H9 (cell line): ENCODE data around the gene ACACB. TPM values are rescaled to one million over a fixed set of nuclear protein-coding genes. Genes with fewer than 3 reads are reported as not detected.

ENCODE experiments used
- DNase-seq: peaks from one replicate; pipeline ENCODE4 v3.0.0-alpha.2; 2017
- H2AFZ ChIP-seq: one replicate; pipeline ENCODE4 v1.6.1; 2013; ENCODE audit warnings: mild to moderate bottlenecking, low read length, control low read depth, moderate library complexity
- H2AK5ac ChIP-seq: 2 replicates; pipeline ENCODE4 v1.6.1; 2013; ENCODE audit warnings: low read length, control low read depth, mixed read lengths; ENCODE audit not compliant: insufficient read length
- H2BK120ac ChIP-seq: one replicate; pipeline ENCODE4 v1.6.1; 2013; ENCODE audit warnings: low read depth, mild to moderate bottlenecking, low read length, control low read depth, inconsistent platforms; ENCODE audit not compliant: poor library complexity, severe bottlenecking
- H2BK12ac ChIP-seq: 2 replicates; pipeline ENCODE4 v1.6.1; 2013; ENCODE audit warnings: low read length, control low read depth, mixed read lengths, low read depth; ENCODE audit not compliant: insufficient read length
- H2BK15ac ChIP-seq: 2 replicates; pipeline ENCODE4 v1.6.1; 2013; ENCODE audit warnings: low read depth, low read length, control low read depth
- H2BK20ac ChIP-seq: one replicate; pipeline ENCODE4 v1.6.1; 2013; ENCODE audit warnings: low read depth, mild to moderate bottlenecking, low read length, control low read depth, inconsistent platforms; ENCODE audit not compliant: poor library complexity, severe bottlenecking
- H2BK5ac ChIP-seq: 2 replicates; pipeline ENCODE4 v1.6.1; 2013; ENCODE audit warnings: low read length, control low read depth, mixed read lengths; ENCODE audit not compliant: insufficient read length
- H3K14ac ChIP-seq: 2 replicates; pipeline ENCODE4 v1.6.1; 2013; ENCODE audit warnings: low read length, control low read depth; ENCODE audit not compliant: insufficient read depth
- H3K18ac ChIP-seq: 2 replicates; pipeline ENCODE4 v1.6.1; 2013; ENCODE audit warnings: low read depth, mild to moderate bottlenecking, mixed read lengths, low read length, control low read depth; ENCODE audit not compliant: insufficient read length
- H3K23ac ChIP-seq: 2 replicates; pipeline ENCODE4 v1.6.1; 2013; ENCODE audit warnings: low read length, control low read depth, mixed read lengths, low read depth; ENCODE audit not compliant: insufficient read length
- H3K23me2 ChIP-seq: 2 replicates; pipeline ENCODE4 v1.6.1; 2013; ENCODE audit warnings: low read depth, mild to moderate bottlenecking, mixed read lengths, low read length, control low read depth; ENCODE audit not compliant: insufficient read length, poor library complexity, severe bottlenecking
- H3K27ac ChIP-seq: 2 replicates; pipeline ENCODE4 v1.5.1; 2013; ENCODE audit warnings: low read length, control low read depth, mixed read lengths, low read depth; ENCODE audit not compliant: insufficient read length
- H3K27me3 ChIP-seq: 2 replicates; pipeline ENCODE4 v1.6.1; 2013; ENCODE audit warnings: low read length, control low read depth, inconsistent platforms; ENCODE audit not compliant: insufficient read depth
- H3K4ac ChIP-seq: 2 replicates; pipeline ENCODE4 v1.6.1; 2013; ENCODE audit warnings: low read depth, mild to moderate bottlenecking, control low read depth, inconsistent platforms, low read length, moderate library complexity
- H3K4me1 ChIP-seq: 2 replicates; pipeline ENCODE4 v1.6.1; 2013; ENCODE audit warnings: low read length, control low read depth, inconsistent platforms; ENCODE audit not compliant: insufficient read depth
- H3K4me2 ChIP-seq: 2 replicates; pipeline ENCODE4 v1.6.1; 2013; ENCODE audit warnings: low read length, control low read depth, mixed read lengths; ENCODE audit not compliant: insufficient read length, insufficient read depth
- H3K56ac ChIP-seq: 2 replicates; pipeline ENCODE4 v1.6.1; 2013; ENCODE audit warnings: low read depth, mild to moderate bottlenecking, mixed read lengths, low read length, control low read depth; ENCODE audit not compliant: insufficient read length
- H3K79me1 ChIP-seq: 2 replicates; pipeline ENCODE4 v1.6.1; 2013; ENCODE audit warnings: low read depth, mild to moderate bottlenecking, moderate library complexity, low read length, control low read depth, inconsistent platforms; ENCODE audit not compliant: insufficient read depth, poor library complexity, severe bottlenecking
- H3K79me2 ChIP-seq: 2 replicates; pipeline ENCODE4 v1.6.1; 2013; ENCODE audit warnings: low read length, control low read depth, inconsistent platforms; ENCODE audit not compliant: insufficient read depth
- H3K9ac ChIP-seq: 2 replicates; pipeline ENCODE4 v1.6.1; 2013; ENCODE audit warnings: low read length, control low read depth, mixed read lengths; ENCODE audit not compliant: insufficient read length; ENCODE audit errors: extremely low read depth
- H3K9me3 ChIP-seq: one replicate; pipeline ENCODE4 v1.6.1; 2013; ENCODE audit warnings: low read depth, low read length, inconsistent platforms; ENCODE audit not compliant: control insufficient read depth
- H3T11ph ChIP-seq: one replicate; pipeline ENCODE4 v1.6.1; 2013; ENCODE audit warnings: mild to moderate bottlenecking, low read length, control low read depth, inconsistent platforms
- H4K20me1 ChIP-seq: one replicate; pipeline ENCODE4 v1.6.1; 2013; ENCODE audit not compliant: control insufficient read depth, insufficient read length, insufficient read depth
- H4K5ac ChIP-seq: 2 replicates; pipeline ENCODE4 v1.6.1; 2013; ENCODE audit warnings: low read depth, mild to moderate bottlenecking, mixed read lengths, low read length, control low read depth; ENCODE audit not compliant: insufficient read length
- H4K8ac ChIP-seq: replicated peaks from 2 replicates; pipeline ENCODE4 v1.6.1; 2013; ENCODE audit warnings: low read length, control low read depth, mixed read lengths, low read depth; ENCODE audit not compliant: insufficient read length
- H4K91ac ChIP-seq: 2 replicates; pipeline ENCODE4 v1.6.1; 2013; ENCODE audit warnings: low read depth, mild to moderate bottlenecking, moderate library complexity, mixed read lengths, low read length, control low read depth; ENCODE audit not compliant: insufficient read length
- H3K27ac Mint-ChIP-seq, 3 experiments: 2 replicates in 2 of 3; 3 replicates in 1 of 3; pipeline ENCODE4 v1.8.0; 2020 to 2021; ENCODE audit warnings: mixed read lengths in 3 of 3, mild to moderate bottlenecking in 1 of 3, moderate library complexity in 1 of 3
- H3K27me3 Mint-ChIP-seq: 2 replicates; pipeline ENCODE4 v1.8.0; 2021; ENCODE audit warnings: low read depth, mild to moderate bottlenecking, moderate library complexity, mixed read lengths
- H3K36me3 Mint-ChIP-seq, 3 experiments: 2 replicates in 2 of 3; 3 replicates in 1 of 3; pipeline ENCODE4 v1.8.0; 2020 to 2021; ENCODE audit warnings: low read depth in 3 of 3, mixed read lengths in 3 of 3; ENCODE audit not compliant: insufficient read depth in 1 of 3
- H3K4me1 Mint-ChIP-seq, 2 experiments: 2 replicates each; pipeline ENCODE4 v1.8.0; 2020; ENCODE audit warnings: mixed read lengths in 2 of 2
- H3K4me3 Mint-ChIP-seq, 2 experiments: 2 replicates in 1 of 2; 3 replicates in 1 of 2; pipeline ENCODE4 v1.8.0; 2020 to 2021; ENCODE audit warnings: mild to moderate bottlenecking in 2 of 2, mixed read lengths in 2 of 2, moderate library complexity in 1 of 2
- H3K9me3 Mint-ChIP-seq, 2 experiments: 2 replicates in 1 of 2; 3 replicates in 1 of 2; pipeline ENCODE4 v1.8.0; 2020; ENCODE audit warnings: mild to moderate bottlenecking in 2 of 2, mixed read lengths in 2 of 2, moderate library complexity in 1 of 2
- WGBS: extraction: QIAGEN DNeasy Blood & Tissue Kit; methylation state at CpG from one replicate; pipeline ENCODE4 v1.1.7; 2013; ENCODE audit warnings: missing lambda C conversion rate, low lambda C conversion rate, mixed read lengths; ENCODE audit not compliant: insufficient read length; ENCODE audit errors: extremely low coverage; 5-methylcytosine and 5-hydroxymethylcytosine counted together
- total RNA-seq: library from RNA; stranded (reverse); gene quantifications from 2 replicates; pipeline ENCODE4 v1.2.1, GENCODE V29; 2021
- TF ChIP-seq, protein P1 (sequence below): fragments of 200-600 bp; sonication (generic); conservative IDR thresholded peaks from 3 replicates; pipeline ENCODE4 v1.8.0; 2021; ENCODE audit warnings: antibody characterized with exemption, mild to moderate bottlenecking

The ACACB gene
- total RNA-seq, 1 experiment from 2014 or later, result 14.2 TPM

- no CpG with 5 or more reads among the region's 5 CpGs for WGBS
- no peak overlapping the region for H3K27ac Mint-ChIP-seq
Observed at GRCh38 chr12:109292342-109292711, 175.9 kb downstream of the ACACB start.

More at GRCh38 chr12:109292342-109292711, 175.9 kb downstream of the ACACB start:
- no peak overlapping the region for H3T11ph ChIP-seq
- H2AK5ac ChIP-seq, result no peak overlapping the region
- no peaks in the 10 kb centered on the region for H3K27me3 ChIP-seq
- H3K79me1 ChIP-seq, result no peaks in the 10 kb centered on the region
- no peak overlapping the region for H2BK5ac ChIP-seq
- H3K23ac ChIP-seq, result no peak overlapping the region
- no peak overlapping the region for H2AFZ ChIP-seq
- H3K4me1 Mint-ChIP-seq, result peaks cover 8 to 29% of the 10 kb centered on the region in 2 experiments
- peaks cover 4% of the 10 kb centered on the region; the same call in 1 of the 2 replicates for H3K4me1 ChIP-seq
- H3K4ac ChIP-seq, result no peak overlapping the region; the same call in 1 of the 2 replicates
- H3K27ac ChIP-seq, result no peak overlapping the region
- H3K18ac ChIP-seq, result peak overlapping the region; percentile 98
- H4K20me1 ChIP-seq, result no peaks in the 10 kb centered on the region
- 0 out of 2 replicates have a peak overlapping the region, but pooled peaks have one; percentile 91 for H3K14ac ChIP-seq
- H2BK12ac ChIP-seq, result no peak overlapping the region
- no peaks in the 10 kb centered on the region for H3K9me3 ChIP-seq
- no peak overlapping the region for H4K91ac ChIP-seq
- no peak overlapping the region for H3K4me3 Mint-ChIP-seq
- H3K9ac ChIP-seq, result no peak overlapping the region
- H3K9me3 Mint-ChIP-seq, result no peaks in the 10 kb centered on the region
- H3K27me3 Mint-ChIP-seq, result peaks cover 5% of the 10 kb centered on the region
- no peak for DNase-seq
- H2BK20ac ChIP-seq, result no peak overlapping the region
- H2BK120ac ChIP-seq, result peak overlapping the region; percentile 91
- H4K5ac ChIP-seq, result no peak overlapping the region
- no peak overlapping the region for H3K4me2 ChIP-seq
- no peaks in the 10 kb centered on the region for H3K79me2 ChIP-seq
- TF ChIP-seq, protein P1, sequence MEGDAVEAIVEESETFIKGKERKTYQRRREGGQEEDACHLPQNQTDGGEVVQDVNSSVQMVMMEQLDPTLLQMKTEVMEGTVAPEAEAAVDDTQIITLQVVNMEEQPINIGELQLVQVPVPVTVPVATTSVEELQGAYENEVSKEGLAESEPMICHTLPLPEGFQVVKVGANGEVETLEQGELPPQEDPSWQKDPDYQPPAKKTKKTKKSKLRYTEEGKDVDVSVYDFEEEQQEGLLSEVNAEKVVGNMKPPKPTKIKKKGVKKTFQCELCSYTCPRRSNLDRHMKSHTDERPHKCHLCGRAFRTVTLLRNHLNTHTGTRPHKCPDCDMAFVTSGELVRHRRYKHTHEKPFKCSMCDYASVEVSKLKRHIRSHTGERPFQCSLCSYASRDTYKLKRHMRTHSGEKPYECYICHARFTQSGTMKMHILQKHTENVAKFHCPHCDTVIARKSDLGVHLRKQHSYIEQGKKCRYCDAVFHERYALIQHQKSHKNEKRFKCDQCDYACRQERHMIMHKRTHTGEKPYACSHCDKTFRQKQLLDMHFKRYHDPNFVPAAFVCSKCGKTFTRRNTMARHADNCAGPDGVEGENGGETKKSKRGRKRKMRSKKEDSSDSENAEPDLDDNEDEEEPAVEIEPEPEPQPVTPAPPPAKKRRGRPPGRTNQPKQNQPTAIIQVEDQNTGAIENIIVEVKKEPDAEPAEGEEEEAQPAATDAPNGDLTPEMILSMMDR, result no peak
- no peak overlapping the region for H4K8ac ChIP-seq
- H2BK15ac ChIP-seq, result no peak overlapping the region
- peaks cover 3% of the 10 kb centered on the region for H3K23me2 ChIP-seq
- H3K36me3 Mint-ChIP-seq, result no peaks in the 10 kb centered on the region
- H3K56ac ChIP-seq, result no peak overlapping the region
